ENCODE measurements around the gene CAMK4.

The CAMK4 gene

DNA sequence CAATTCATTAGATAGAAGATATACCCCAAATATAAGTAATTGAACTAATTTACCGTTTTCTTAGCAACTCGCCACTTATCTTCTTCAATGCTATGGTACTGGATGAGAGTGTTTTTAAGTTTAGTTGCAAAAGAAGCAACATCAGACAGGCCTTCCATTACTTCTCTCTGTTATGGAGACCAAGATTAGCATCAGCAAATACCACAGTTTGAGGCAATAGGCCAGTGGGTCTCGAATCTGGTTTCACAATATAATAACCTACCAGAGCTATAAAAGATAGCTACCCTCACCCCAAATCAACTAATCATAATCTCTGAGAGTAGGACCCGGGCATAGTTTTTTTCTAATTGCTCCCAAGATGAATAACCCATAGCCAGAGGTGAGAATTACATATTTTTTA is 283.1 kb downstream of the CAMK4 start:
- no peak for DNase-seq

- DNase-seq = no peak
Observed at GRCh38 chr5:111509119-111509518, 284.9 kb downstream of the CAMK4 start.

DNA sequence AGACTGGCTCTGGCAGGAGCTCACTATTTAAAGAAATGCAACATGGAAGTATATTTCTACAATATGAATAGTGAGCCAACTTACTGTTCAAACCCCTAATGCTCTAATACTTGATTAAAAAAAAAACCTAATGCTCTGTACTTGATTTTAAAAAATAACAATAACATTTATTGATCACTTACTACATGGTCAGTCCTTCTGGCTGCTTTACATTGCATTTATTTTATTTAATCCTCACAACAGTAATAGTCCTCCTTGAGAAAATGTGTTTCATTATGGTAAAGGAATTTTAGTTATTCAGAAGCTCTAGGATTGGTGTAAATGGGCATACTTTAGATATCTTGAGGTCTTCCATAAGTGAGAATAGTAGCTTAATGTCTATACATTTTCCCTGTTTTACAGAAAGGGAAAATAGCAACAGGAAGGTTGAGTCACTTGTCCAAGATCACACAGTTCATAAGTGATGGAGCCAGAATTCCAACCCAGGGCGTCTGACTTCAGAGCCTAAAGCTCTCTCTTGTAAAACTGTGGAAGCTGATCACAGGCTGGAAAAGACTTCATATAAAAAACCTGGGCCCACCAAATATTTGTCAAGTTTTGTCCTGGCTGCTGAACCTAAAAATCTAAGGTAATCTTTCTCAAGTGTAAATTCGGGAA is 287.1 kb downstream of the CAMK4 start:
- peak; percentile 44 for DNase-seq

DNA sequence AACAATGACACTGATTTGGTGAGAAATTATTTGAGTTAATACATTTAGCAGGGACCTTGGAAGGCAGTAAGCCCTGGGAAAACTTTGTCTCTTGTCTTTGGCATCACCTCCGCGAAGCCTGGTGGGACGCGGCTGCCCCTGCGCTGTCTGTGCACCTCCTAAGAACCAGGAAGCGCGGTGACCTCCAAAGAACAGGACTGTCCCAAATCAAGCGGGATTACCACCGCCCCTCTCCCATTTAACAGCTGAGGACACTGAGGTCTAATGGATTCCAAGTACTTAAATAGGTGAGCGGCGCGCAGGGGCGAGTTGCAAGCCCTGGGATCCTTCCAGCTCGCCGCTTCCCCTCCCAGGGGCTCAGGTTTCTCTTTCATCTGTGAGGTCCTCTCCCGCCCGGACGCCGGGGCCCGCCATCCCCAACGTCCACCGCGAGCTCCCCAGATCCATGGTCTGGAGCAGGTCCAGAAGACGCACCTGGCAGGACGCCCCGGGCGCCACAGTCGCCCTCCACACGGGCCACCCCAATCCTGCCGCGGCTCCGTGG is 287.7 kb downstream of the CAMK4 start:
- peak; percentile 29 for DNase-seq

DNA sequence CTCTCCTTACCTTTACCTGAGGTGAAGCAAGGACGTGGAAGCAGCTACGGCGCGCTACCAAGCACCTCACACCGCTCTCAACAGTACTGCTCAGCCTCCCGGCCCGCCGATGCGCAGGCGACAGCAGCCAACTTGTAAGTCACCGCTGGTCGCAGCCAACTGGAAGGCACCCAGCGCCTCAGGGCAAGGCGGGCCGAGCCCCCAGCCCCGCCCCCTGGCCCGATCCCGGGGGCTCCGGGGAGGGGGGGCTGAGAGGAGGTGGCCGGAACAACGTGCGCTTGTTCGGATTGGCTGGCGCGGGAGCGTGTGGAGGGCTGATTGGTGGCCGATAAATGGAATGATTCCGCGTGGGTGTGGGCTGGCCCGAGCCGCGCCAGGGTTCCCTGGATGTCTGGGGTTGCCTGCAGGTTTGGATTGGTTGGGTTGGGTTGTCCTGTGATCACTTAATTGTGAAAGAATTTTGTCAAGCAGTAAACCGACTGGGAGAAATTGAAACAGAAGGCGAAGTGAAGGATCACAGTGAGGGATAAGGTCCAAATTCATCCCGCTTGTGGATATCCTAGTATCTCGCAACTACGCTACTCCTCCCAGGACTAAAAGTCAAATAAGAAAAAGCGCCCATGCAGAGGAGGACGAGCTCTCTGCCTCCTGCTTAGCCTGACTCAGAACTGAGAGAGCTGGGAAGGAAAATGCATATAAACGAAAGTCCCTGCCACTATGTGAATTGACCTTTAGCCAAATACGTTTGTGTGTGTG is 288.4 kb downstream of the CAMK4 start, which contains the start of gene STARD4:
TSS of gene STARD4 (minus strand) at position 161 of the 756 bp plus-strand sequence. CDS start 5,102 bp downstream, outside the sequence.
- DNase-seq = peak; percentile 99

DNA sequence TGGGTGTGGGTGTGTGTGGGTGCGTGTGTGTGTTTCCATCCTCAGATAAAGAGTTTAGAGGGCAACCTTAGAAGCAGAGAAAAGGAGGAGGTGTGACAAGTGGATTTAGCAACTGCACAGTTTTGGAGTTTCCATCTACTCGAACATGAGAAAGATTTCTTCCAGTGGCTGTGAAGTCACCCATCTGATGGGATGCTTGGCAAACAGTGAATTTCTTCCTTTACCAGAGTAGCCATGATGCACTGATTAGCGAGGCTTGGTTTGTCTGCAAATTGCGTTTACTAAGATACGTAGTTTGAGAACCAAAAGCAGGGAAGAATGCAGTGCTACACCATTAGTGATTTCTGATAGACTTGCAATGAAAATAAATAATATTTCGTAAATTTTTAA is 288.9 kb downstream of the CAMK4 start:
- DNase-seq = no peak

DNA sequence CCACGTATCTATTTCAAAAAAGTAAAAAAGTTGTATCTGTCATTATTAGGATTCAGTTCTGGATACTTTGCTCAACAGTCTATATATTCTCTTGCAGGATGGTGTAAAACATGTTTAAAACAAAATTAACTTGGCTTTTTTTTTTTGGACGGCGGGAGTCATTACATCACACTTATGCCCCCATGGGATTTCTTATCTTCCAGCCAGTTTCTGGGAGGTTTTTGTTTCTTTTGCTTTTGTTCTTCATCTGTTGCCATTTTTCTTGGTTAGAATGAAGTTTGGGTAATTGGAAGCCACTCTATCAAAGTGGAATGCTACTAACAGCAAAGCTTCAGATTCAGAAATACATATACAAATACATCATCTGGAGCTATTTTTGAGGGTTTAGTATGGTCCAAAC is 289.9 kb downstream of the CAMK4 start:
- DNase-seq = no peak

GRCh38 chr5:111517853-111518501 is 293.8 kb downstream of the CAMK4 start:
- DNase-seq = no peak

DNA sequence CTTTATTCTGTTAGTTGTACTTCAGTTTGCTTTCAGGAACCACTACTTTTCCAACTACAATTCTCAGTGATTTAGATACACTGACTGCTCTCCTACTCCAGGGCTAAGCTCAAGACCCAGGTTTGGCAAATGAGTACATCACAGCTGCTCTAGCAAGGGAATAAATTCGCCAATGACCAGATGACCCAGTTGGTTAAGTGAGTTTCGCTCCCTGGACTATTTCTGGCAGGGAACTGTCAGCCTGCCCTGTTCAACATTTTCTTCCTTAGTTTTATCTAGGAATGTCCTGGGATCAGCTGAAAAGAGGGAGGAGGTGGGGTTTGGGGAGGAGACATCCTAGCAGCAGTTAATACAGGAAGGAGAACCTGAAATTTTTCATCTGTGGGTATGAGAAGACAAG is 294.6 kb downstream of the CAMK4 start:
- DNase-seq = no peak

GRCh38 chr5:111520908-111521307 is 296.7 kb downstream of the CAMK4 start:
- no peak for DNase-seq

DNA sequence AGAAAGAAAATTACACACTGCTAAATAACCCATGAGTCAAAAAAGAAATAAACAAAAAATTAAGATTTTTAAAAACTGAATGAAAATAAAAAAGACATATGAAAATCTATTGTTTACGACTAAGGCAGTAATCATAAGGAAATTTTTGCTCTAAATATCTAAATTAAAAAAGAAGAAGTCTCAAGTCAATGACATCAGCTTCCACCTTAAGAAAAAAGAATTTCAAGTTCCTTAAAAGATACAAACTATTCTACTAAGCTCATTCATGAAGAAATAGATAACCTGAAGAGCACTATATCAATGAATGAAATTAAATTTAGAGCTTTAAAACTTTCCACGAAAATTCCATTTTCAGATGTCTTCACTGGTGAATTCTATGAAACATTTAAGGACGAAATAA is 303.9 kb downstream of the CAMK4 start:
- DNase-seq = no peak

GRCh38 chr5:111530298-111530740 is 306.1 kb downstream of the CAMK4 start:
- no peak for DNase-seq

- DNase-seq = no peak
Observed at GRCh38 chr5:111532886-111533582, 308.9 kb downstream of the CAMK4 start.

GRCh38 chr5:111535879-111536549 is 311.8 kb downstream of the CAMK4 start:
- no peak for DNase-seq

GRCh38 chr5:111537141-111538024 is 313.2 kb downstream of the CAMK4 start:
- no peak for DNase-seq
